Liver (tissue), 9 donors: ENCODE results near the gene ALCAM. TPM values are rescaled to one million over a fixed set of nuclear protein-coding genes. Genes with fewer than 3 reads are reported as not detected.

Experiments
- DNase-seq: peaks from one replicate; pipeline ENCODE4 v3.0.0-alpha.2; 2017; ENCODE audit warnings: low spot score
- H3K27ac ChIP-seq, 2 donors: one replicate each; pipeline ENCODE4 v1.7.0; 2013; ENCODE audit warnings: inconsistent platforms in 2 of 2, low read length in 2 of 2, control low read depth in 1 of 2, low read depth in 1 of 2, mild to moderate bottlenecking in 1 of 2
- H3K27me3 ChIP-seq, 4 donors: one replicate each; pipeline versions ENCODE4 v1.6.1 to v1.7.0; 2013; ENCODE audit warnings: low read length in 3 of 4, inconsistent platforms in 1 of 4, mild to moderate bottlenecking in 1 of 4, moderate library complexity in 1 of 4; ENCODE audit not compliant: control insufficient read depth in 4 of 4, insufficient read depth in 4 of 4
- H3K36me3 ChIP-seq, 4 donors: one replicate each; pipeline versions ENCODE4 v1.6.1 to v1.7.0; 2013; ENCODE audit warnings: low read length in 3 of 4, mild to moderate bottlenecking in 3 of 4, low read depth in 1 of 4, moderate library complexity in 1 of 4; ENCODE audit not compliant: control insufficient read depth in 4 of 4, insufficient read depth in 3 of 4
- H3K4me1 ChIP-seq, 4 donors: one replicate each; pipeline versions ENCODE4 v1.6.1 to v1.7.0; 2013; ENCODE audit warnings: low read length in 3 of 4, mild to moderate bottlenecking in 3 of 4, moderate library complexity in 1 of 4; ENCODE audit not compliant: control insufficient read depth in 4 of 4, insufficient read depth in 4 of 4
- H3K4me3 ChIP-seq, 3 donors: one replicate each; pipeline versions ENCODE4 v1.6.1 to v1.7.0; 2013; ENCODE audit warnings: low read length in 3 of 3, control low read depth in 1 of 3, low read depth in 1 of 3, mild to moderate bottlenecking in 1 of 3
- H3K9ac ChIP-seq, 2 donors: one replicate each; pipeline ENCODE4 v1.7.0; 2013; ENCODE audit warnings: low read length in 2 of 2, mild to moderate bottlenecking in 2 of 2, moderate library complexity in 2 of 2, control low read depth in 1 of 2, low read depth in 1 of 2
- H3K9me3 ChIP-seq, 4 donors: one replicate each; pipeline versions ENCODE4 v1.6.1 to v1.7.0; 2013; ENCODE audit warnings: low read length in 3 of 4; ENCODE audit not compliant: control insufficient read depth in 4 of 4
- EGR1 ChIP-seq, 2 donors: IDR thresholded peaks; 2 replicates each; pipeline ENCODE4 v1.6.1; 2016 to 2018; ENCODE audit warnings: antibody characterized with exemption in 2 of 2, low read depth in 2 of 2
- FOXA2 ChIP-seq: IDR thresholded peaks from 2 replicates; pipeline ENCODE4 v1.6.1; 2016; ENCODE audit warnings: antibody characterized with exemption
- GABPA ChIP-seq, 2 donors: IDR thresholded peaks in 1 of 2; conservative IDR thresholded peaks in 1 of 2; 2 replicates each; pipeline ENCODE4 v1.6.1; 2016; ENCODE audit warnings: antibody characterized with exemption in 2 of 2, mild to moderate bottlenecking in 1 of 2, moderate library complexity in 1 of 2
- HNF4A ChIP-seq, 2 donors: conservative IDR thresholded peaks; 2 replicates each; pipeline ENCODE4 v1.6.1; 2016; ENCODE audit warnings: antibody characterized with exemption in 2 of 2, mild to moderate bottlenecking in 2 of 2
- JUND ChIP-seq, 2 donors: IDR thresholded peaks; 2 replicates each; pipeline ENCODE4 v1.6.1; 2016; ENCODE audit warnings: antibody characterized with exemption in 2 of 2
- NR2F2 ChIP-seq: IDR thresholded peaks from 2 replicates; pipeline ENCODE4 v1.6.1; 2016; ENCODE audit warnings: antibody characterized with exemption
- SP1 ChIP-seq: IDR thresholded peaks from 2 replicates; pipeline ENCODE4 v1.6.1; 2018; ENCODE audit warnings: antibody characterized with exemption, mild to moderate bottlenecking
- WGBS: extraction: QIAGEN DNeasy Blood & Tissue Kit; methylation state at CpG from one replicate; pipeline ENCODE4 v1.1.7; 2013; 5-methylcytosine and 5-hydroxymethylcytosine counted together
- polyA plus RNA-seq, 2 donors: library from polyadenylated mRNA; stranded (reverse) in 1 of 2; unstranded in 1 of 2; fragments of 200-250 nt in 1 of 2; fragments of >200 nt in 1 of 2; fragmentation: Nextera tagmentation in 1 of 2; extraction: Ambion mirVana in 1 of 2; gene quantifications; one replicate each; pipeline versions ENCODE4 v1.2.1 to v1.2.3, GENCODE V29; 2013 to 2015
- total RNA-seq, 2 donors: library from RNA; depleted of rRNA; stranded (reverse); fragments of >200 nt; gene quantifications; one replicate each; pipeline ENCODE4 v1.2.3, GENCODE V29; 2014
- TF ChIP-seq, protein P1 (sequence below): IDR thresholded peaks from 2 replicates; pipeline ENCODE4 v1.6.1; 2016; ENCODE audit warnings: antibody characterized with exemption, mild to moderate bottlenecking
- TF ChIP-seq, protein P2 (sequence below): IDR thresholded peaks from 2 replicates; pipeline ENCODE4 v1.6.1; 2016; ENCODE audit warnings: antibody characterized with exemption
- TF ChIP-seq, protein P3 (sequence below): fragments of 150-350 bp; IDR thresholded peaks from 2 replicates; pipeline ENCODE4 v1.5.1; 2017; ENCODE audit warnings: improper control_type of control experiment, low read depth, low read length; ENCODE audit not compliant: missing input control
- donor health status: healthy.
- donor health status: healthy.
- donor health status: healthy.
- donor health status: healthy.
- donor health status: healthy.

The ALCAM gene
- total and polyA plus RNA-seq, 4 donors = 14.2 to 62.0 (median 32.3) TPM

DNA sequence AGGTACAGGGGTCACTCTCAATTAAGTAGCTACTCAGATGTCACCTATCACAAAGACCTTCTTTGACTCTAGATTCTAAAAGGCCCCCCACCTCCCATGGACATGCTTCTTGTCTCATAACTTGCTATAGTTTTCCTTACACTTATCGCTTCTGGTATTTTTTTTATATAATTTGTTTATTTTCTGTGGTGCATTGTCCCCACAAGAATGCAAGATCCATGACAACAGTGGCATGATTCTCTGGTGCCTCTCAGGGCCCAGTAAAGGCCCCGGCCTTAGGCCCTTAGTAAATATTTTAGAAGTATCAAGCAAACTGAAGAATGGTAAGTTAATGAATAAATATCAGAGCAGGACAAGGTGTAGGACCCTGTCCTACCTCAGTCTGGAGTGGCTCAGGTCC lies 253.5 kb downstream of the ALCAM start:
- Histone ChIP-seq H3K27ac (no peak overlapping the region), H3K4me1 (no peaks in the 10 kb centered on the region), H3K36me3 (no peaks in the 10 kb centered on the region), H3K4me3 (no peak overlapping the region), H3K9ac (no peak overlapping the region), H3K9me3 (no peaks in the 10 kb centered on the region), H3K27me3 (no peaks in the 10 kb centered on the region)
- TF ChIP-seq, protein P1, sequence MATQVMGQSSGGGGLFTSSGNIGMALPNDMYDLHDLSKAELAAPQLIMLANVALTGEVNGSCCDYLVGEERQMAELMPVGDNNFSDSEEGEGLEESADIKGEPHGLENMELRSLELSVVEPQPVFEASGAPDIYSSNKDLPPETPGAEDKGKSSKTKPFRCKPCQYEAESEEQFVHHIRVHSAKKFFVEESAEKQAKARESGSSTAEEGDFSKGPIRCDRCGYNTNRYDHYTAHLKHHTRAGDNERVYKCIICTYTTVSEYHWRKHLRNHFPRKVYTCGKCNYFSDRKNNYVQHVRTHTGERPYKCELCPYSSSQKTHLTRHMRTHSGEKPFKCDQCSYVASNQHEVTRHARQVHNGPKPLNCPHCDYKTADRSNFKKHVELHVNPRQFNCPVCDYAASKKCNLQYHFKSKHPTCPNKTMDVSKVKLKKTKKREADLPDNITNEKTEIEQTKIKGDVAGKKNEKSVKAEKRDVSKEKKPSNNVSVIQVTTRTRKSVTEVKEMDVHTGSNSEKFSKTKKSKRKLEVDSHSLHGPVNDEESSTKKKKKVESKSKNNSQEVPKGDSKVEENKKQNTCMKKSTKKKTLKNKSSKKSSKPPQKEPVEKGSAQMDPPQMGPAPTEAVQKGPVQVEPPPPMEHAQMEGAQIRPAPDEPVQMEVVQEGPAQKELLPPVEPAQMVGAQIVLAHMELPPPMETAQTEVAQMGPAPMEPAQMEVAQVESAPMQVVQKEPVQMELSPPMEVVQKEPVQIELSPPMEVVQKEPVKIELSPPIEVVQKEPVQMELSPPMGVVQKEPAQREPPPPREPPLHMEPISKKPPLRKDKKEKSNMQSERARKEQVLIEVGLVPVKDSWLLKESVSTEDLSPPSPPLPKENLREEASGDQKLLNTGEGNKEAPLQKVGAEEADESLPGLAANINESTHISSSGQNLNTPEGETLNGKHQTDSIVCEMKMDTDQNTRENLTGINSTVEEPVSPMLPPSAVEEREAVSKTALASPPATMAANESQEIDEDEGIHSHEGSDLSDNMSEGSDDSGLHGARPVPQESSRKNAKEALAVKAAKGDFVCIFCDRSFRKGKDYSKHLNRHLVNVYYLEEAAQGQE = no peak
- TF ChIP-seq, protein P2, sequence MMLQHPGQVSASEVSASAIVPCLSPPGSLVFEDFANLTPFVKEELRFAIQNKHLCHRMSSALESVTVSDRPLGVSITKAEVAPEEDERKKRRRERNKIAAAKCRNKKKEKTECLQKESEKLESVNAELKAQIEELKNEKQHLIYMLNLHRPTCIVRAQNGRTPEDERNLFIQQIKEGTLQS = no peak
- no peak for TF ChIP-seq EGR1 (IDR thresholded peaks at IDR 0.05; ENCODE audit: low read depth in 2 of 2)
- TF ChIP-seq JUND (IDR thresholded peaks at IDR 0.05) = no peak
- no peak for DNase-seq
- WGBS = 90% methylated on average over 2 of the region's 2 CpGs

DNA sequence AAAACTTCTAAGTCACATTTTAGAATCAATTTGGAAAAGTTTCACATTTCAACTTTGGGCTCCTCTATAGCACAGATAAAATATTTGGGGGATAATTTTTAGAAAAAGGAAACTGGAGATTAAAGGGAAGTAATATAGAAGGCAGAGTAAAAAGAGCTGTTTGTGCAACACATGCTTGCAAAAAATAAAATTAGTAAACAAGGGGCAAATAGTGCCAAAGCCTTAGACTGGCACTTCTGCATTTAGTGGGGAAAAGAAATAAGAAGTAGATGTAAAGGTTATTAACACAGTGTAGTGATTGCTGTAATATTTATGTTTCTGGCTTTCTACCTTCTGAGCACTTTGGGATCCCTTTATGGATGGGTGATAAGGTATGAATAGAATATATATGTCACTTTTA lies 255.5 kb downstream of the ALCAM start:
- no peaks in the 10 kb centered on the region for H3K27me3 ChIP-seq
- no peaks in the 10 kb centered on the region for H3K9me3 ChIP-seq
- no peaks in the 10 kb centered on the region for H3K36me3 ChIP-seq
- no peak overlapping the region for H3K27ac ChIP-seq
- H3K4me3 ChIP-seq = no peak overlapping the region
- no peaks in the 10 kb centered on the region for H3K4me1 ChIP-seq
- no peak overlapping the region for H3K9ac ChIP-seq
- TF ChIP-seq NR2F2 (no peak), FOXA2 (no peak), HNF4A (conservative IDR thresholded peaks at IDR 0.05) (no peak), JUND (IDR thresholded peaks at IDR 0.05) (no peak), GABPA (IDR thresholded peaks at IDR 0.05 in 1 of 2, conservative IDR thresholded peaks at IDR 0.05 in 1 of 2) (no peak), SP1 (no peak)
- TF ChIP-seq, protein P3, sequence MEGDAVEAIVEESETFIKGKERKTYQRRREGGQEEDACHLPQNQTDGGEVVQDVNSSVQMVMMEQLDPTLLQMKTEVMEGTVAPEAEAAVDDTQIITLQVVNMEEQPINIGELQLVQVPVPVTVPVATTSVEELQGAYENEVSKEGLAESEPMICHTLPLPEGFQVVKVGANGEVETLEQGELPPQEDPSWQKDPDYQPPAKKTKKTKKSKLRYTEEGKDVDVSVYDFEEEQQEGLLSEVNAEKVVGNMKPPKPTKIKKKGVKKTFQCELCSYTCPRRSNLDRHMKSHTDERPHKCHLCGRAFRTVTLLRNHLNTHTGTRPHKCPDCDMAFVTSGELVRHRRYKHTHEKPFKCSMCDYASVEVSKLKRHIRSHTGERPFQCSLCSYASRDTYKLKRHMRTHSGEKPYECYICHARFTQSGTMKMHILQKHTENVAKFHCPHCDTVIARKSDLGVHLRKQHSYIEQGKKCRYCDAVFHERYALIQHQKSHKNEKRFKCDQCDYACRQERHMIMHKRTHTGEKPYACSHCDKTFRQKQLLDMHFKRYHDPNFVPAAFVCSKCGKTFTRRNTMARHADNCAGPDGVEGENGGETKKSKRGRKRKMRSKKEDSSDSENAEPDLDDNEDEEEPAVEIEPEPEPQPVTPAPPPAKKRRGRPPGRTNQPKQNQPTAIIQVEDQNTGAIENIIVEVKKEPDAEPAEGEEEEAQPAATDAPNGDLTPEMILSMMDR = no peak
- TF ChIP-seq, protein P1 = no peak
- no peak for DNase-seq
